ENCODE results near the gene CDK19. TPM values are rescaled to one million over a fixed set of nuclear protein-coding genes. Genes with fewer than 3 reads are reported as not detected.

Gene CDK19
- total and polyA plus RNA-seq, 2 of the 4 experiments (the other 2 are of a cell fraction): 6.0 to 6.8 TPM

- H3K9me1 ChIP-seq (ENCODE audit: insufficient read depth, low read length): no peaks in the 10 kb centered on the region; the same call in 1 of the 2 replicates
- dilution Hi-C loops (cut with HindIII; ENCODE audit: low sequenced_read_pairs, unreplicated experiment): no loop called here
- no peak overlapping the region for H3K18ac ChIP-seq (ENCODE audit: low read depth, low read length)
- no peak overlapping the region for H3K56ac ChIP-seq (ENCODE audit: extremely low read depth, insufficient read depth, low read length)
- ChIA-PET CTCF (interaction anchor here (0.6 kb wide), 1 partner anchor 432 kb away, joined by 3 read pairs; no protein-coding TSS in a partner anchor), POLR2A (ENCODE audit: unreplicated experiment) (no interaction called here)
- H3K9me3 ChIP-seq (ENCODE audit: control insufficient read depth, insufficient read depth, low read length): no peaks in the 10 kb centered on the region; the same call in 1 of the 2 replicates
- no peak overlapping the region for H4K91ac ChIP-seq (ENCODE audit: insufficient read depth, low read depth, low read length)
- H3K4ac ChIP-seq (ENCODE audit: low read depth, low read length): no peak overlapping the region
- in situ Hi-C loops (cut with MboI; ENCODE audit: low sequenced_read_pairs): no loop called here
- no peak overlapping the region for H2BK5ac ChIP-seq (ENCODE audit: low read depth, low read length, poor library complexity, severe bottlenecking)
- H3K14ac ChIP-seq (replicated peaks; ENCODE audit: low read depth, low read length): no peak overlapping the region
- WGBS, 2 experiments (ENCODE audit: extremely low coverage in 2 of 2, insufficient read length in 1 of 2): 70% methylated on average over 3 of the region's 7 CpGs; no CpG with 5 or more reads in 1 of the 2 experiments
- H2AK9ac ChIP-seq (replicated peaks; ENCODE audit: low read depth, low read length, poor library complexity): no peak overlapping the region
- H2BK20ac ChIP-seq (ENCODE audit: low read depth, low read length): no peak overlapping the region
- DNase-seq (peak; percentile 19), ATAC-seq (ENCODE audit: low read depth) (peak; percentile 51)
- no peak overlapping the region for H3K27ac ChIP-seq (ENCODE audit: insufficient read depth, low read length)
- intact Hi-C loops (cut with micrococcal nuclease): no loop called here
- H4K8ac ChIP-seq (ENCODE audit: low read depth in 2 of 2, low read length in 2 of 2): no peak overlapping the region
- no peaks in the 10 kb centered on the region; the same call in 1 of the 2 replicates for H3K27me3 ChIP-seq (ENCODE audit: control insufficient read depth, insufficient read depth, low read length)
- H3K4me3 ChIP-seq (ENCODE audit: insufficient read depth, low read depth, low read length): no peak overlapping the region
- H2AFZ ChIP-seq (replicated peaks; ENCODE audit: low read length, poor library complexity): peak overlapping the region; percentile 62
- H2AK5ac ChIP-seq (ENCODE audit: low read depth, low read length): no peak overlapping the region
- no peak overlapping the region for H3K23ac ChIP-seq (ENCODE audit: low read depth, low read length)
- no peak overlapping the region for H2BK120ac ChIP-seq (ENCODE audit: low read depth, low read length)
- H3K4me2 ChIP-seq (ENCODE audit: low read depth, low read length): no peak overlapping the region
- no TSS peak for BruUV-seq (replicated peaks)
- peaks cover 6% of the 10 kb centered on the region; the same call in 1 of the 2 replicates for H3K4me1 ChIP-seq (ENCODE audit: control insufficient read depth, insufficient read depth, low read length)
- no peaks in the 10 kb centered on the region for H3K79me1 ChIP-seq (ENCODE audit: low read depth in 1 of 2, low read length in 2 of 2)
- no peaks in the 10 kb centered on the region for H4K20me1 ChIP-seq (ENCODE audit: insufficient read depth, low read length)
- no peaks in the 10 kb centered on the region for H3K36me3 ChIP-seq (ENCODE audit: control insufficient read depth, insufficient read depth, low read length)
- no peak overlapping the region for H2BK15ac ChIP-seq (ENCODE audit: low read depth, low read length)
- no peak overlapping the region for H3K9ac ChIP-seq (ENCODE audit: low read depth, low read length)
- no peak overlapping the region; the same call in 1 of the 2 replicates for H4K5ac ChIP-seq (ENCODE audit: low read depth, low read length)
- TF ChIP-seq MXI1 (IDR thresholded peaks at IDR 0.05; ENCODE audit: borderline replicate concordance, low read depth, low read length) (no peak), MAFK (IDR thresholded peaks at IDR 0.05; ENCODE audit: low read depth, low read length) (no peak), NFE2L2 (IDR thresholded peaks at IDR 0.05; ENCODE audit: low read depth, low read length) (no peak), BHLHE40 (IDR thresholded peaks at IDR 0.05; ENCODE audit: low read depth, low read length) (no peak), RAD21 (IDR thresholded peaks at IDR 0.05; ENCODE audit: low read length) (no peak), POLR2A (IDR thresholded peaks at IDR 0.05; ENCODE audit: low read depth, low read length) (no peak), MAZ (IDR thresholded peaks at IDR 0.05; ENCODE audit: borderline replicate concordance, low read depth, low read length) (no peak), SMC3 (IDR thresholded peaks at IDR 0.05; ENCODE audit: low read depth, low read length) (no peak), FOS (IDR thresholded peaks at IDR 0.05; ENCODE audit: low read depth, low read length) (no peak), CTCF (conservative IDR thresholded peaks at IDR 0.05; ENCODE audit: low read depth, low read length) (no peak), CEBPB (IDR thresholded peaks at IDR 0.05; ENCODE audit: low read depth, low read length) (no peak), ELK1 (IDR thresholded peaks at IDR 0.05; ENCODE audit: borderline replicate concordance, low read depth, low read length) (no peak), RFX5 (IDR thresholded peaks at IDR 0.05; ENCODE audit: low read depth, low read length) (no peak), RCOR1 (IDR thresholded peaks at IDR 0.05; ENCODE audit: insufficient replicate concordance, low read length) (no peak), CHD1 (IDR thresholded peaks at IDR 0.05; ENCODE audit: low read depth, low read length) (no peak)
Observed at GRCh38 chr6:110566346-110567125, 248.7 kb downstream of the CDK19 start.

Data from IMR-90 (cell line).